Activated B cell treated with CpG ODN at 0.5 μM for 24 hours (primary cell): Measurements from ENCODE around the gene SLC24A1. TPM values are rescaled to one million over a fixed set of nuclear protein-coding genes. Genes with fewer than 3 reads are reported as not detected.
"Not testable (repeated sequence)": the region's sequence is repeated elsewhere in the genome, so short reads cannot be mapped to it uniquely, and the experiment has no call there.

Source experiments
- ATAC-seq: fragments of 200-7000 bp; cut with Tn5 transposase; one replicate; pipeline ENCODE4 v1.10.0; 2021; ENCODE audit warnings: low read depth, mild to moderate bottlenecking, moderate library complexity
- CTCF ChIA-PET: fragments of 350-600 bp; sonication (Branson Sonifier 250); formaldehyde crosslinking; loops from one replicate; lab custom pipeline; 2021; ENCODE audit warnings: antibody characterized with exemption; lab: Charles Lee
- POLR2A ChIA-PET: fragments of 350-600 bp; sonication (Branson Sonifier 250); formaldehyde crosslinking; loops from one replicate; lab custom pipeline; 2021; ENCODE audit warnings: antibody characterized with exemption; lab: Charles Lee
- DNase-seq: peaks from one replicate; pipeline ENCODE4 v3.0.0; 2022
- H3K27ac Mint-ChIP-seq: one replicate; pipeline ENCODE4 v1.8.0; 2020; ENCODE audit warnings: mixed read lengths
- H3K27me3 Mint-ChIP-seq: one replicate; pipeline ENCODE4 v1.8.0; 2021; ENCODE audit warnings: mixed read lengths
- H3K36me3 Mint-ChIP-seq: one replicate; pipeline ENCODE4 v1.8.0; 2021; ENCODE audit warnings: low read depth, mixed read lengths
- H3K4me1 Mint-ChIP-seq: one replicate; pipeline ENCODE4 v1.8.0; 2021; ENCODE audit warnings: mixed read lengths
- H3K4me3 Mint-ChIP-seq: one replicate; pipeline ENCODE4 v1.8.0; 2020; ENCODE audit warnings: mild to moderate bottlenecking, mixed read lengths
- H3K9me3 Mint-ChIP-seq: one replicate; pipeline ENCODE4 v1.8.0; 2020; ENCODE audit warnings: mixed read lengths
- intact Hi-C: fragments of 100-400 bp; cut with micrococcal nuclease; formaldehyde crosslinking; loops from one replicate; pipeline ENCODE4 v1.15.1; 2024
- total RNA-seq: library from RNA; stranded (reverse); gene quantifications from 2 replicates; pipeline ENCODE4 v1.2.3, GENCODE V29; 2022
- TF ChIP-seq, protein P1 (sequence below): fragments of 200-600 bp; IDR thresholded peaks from one replicate; pipeline ENCODE4 v1.8.0; 2022; ENCODE audit warnings: antibody characterized with exemption, mild to moderate bottlenecking

The SLC24A1 gene
- total RNA-seq, 1 donor from 2014 or later = 4.6 TPM

DNA sequence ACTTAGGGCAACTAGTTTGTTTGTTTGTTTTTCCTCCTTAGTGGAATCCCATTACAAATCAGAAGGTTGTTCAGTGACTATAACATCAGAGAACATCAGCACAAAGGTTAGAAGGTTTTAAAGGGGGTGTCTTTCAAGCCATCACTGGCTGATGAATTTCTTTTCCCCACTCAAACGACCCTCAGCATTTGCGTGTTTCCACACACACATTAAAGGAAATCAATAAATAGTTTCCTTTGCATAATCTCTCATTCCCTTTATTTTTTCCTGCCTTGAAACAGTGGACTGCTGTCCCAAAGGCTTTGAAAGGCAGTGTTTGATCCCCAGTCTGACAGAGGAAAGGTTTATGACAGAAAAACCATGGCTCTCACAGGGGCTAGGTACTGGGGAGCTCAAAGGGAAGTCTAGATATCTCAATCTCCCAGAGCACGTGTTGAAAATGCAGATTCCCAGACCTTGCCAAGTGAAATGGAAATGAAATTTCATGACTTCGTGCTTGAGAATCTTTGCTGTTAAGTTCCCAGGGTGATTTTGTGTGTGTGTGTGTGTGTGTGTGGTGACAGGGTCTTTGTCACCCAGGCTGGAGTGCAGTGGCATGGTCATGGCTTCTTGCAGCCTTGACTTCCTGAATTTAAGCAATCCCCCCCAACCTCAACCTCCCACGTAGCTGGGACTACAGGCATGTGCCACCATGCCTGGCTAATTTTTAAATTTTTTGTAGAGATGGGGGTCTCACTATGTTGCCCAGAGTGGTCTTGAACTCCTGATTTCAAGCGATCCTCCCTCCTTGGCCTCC is 8.6 kb upstream of the SLC24A1 start:
- H3K4me3 Mint-ChIP-seq = no peak overlapping the region
- peaks cover 4% of the 10 kb centered on the region for H3K36me3 Mint-ChIP-seq
- H3K27me3 Mint-ChIP-seq = no peaks in the 10 kb centered on the region
- H3K4me1 Mint-ChIP-seq = peaks cover 35% of the 10 kb centered on the region
- ATAC-seq (no peak), DNase-seq (no peak)
- TF ChIP-seq, protein P1, sequence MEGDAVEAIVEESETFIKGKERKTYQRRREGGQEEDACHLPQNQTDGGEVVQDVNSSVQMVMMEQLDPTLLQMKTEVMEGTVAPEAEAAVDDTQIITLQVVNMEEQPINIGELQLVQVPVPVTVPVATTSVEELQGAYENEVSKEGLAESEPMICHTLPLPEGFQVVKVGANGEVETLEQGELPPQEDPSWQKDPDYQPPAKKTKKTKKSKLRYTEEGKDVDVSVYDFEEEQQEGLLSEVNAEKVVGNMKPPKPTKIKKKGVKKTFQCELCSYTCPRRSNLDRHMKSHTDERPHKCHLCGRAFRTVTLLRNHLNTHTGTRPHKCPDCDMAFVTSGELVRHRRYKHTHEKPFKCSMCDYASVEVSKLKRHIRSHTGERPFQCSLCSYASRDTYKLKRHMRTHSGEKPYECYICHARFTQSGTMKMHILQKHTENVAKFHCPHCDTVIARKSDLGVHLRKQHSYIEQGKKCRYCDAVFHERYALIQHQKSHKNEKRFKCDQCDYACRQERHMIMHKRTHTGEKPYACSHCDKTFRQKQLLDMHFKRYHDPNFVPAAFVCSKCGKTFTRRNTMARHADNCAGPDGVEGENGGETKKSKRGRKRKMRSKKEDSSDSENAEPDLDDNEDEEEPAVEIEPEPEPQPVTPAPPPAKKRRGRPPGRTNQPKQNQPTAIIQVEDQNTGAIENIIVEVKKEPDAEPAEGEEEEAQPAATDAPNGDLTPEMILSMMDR = no peak
- ChIA-PET POLR2A (no interaction called here), CTCF (interaction anchor here (0.5 kb wide), 1 partner anchor 247 kb away, joined by 6 read pairs; no protein-coding TSS in a partner anchor)
- intact Hi-C loops = loop anchor here (5.0 kb wide), 2 partner anchors 81 to 884 kb away; partner anchors contain the start of genes HACD3 and SNAPC5
- H3K27ac Mint-ChIP-seq = no peak overlapping the region
- H3K9me3 Mint-ChIP-seq = no peaks in the 10 kb centered on the region

DNA sequence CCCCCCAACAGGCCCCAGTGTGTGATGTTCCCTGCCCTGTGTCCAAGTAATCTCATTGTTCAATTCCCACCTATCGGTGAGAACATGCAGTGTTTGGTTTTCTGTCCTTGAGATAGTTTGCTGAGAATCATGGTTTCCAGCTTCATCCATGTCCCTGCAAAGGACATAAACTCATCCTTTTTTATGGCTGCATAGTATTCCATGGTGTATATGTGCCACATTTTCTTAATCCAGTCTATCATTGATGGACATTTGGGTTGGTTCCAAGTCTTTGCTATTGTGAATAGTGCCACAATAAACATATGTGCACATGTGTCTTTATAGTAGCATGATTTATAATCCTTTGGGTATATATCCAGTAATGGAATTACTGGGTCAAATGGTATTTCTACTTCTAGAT is 5.9 kb upstream of the SLC24A1 start:
- H3K4me3 Mint-ChIP-seq, ATAC-seq, H3K36me3 Mint-ChIP-seq, H3K9me3 Mint-ChIP-seq, intact Hi-C loops, H3K27ac Mint-ChIP-seq, DNase-seq, CTCF ChIA-PET, H3K27me3 Mint-ChIP-seq, POLR2A ChIA-PET: not testable (repeated sequence)
- H3K4me1 Mint-ChIP-seq = peaks cover 19% of the 10 kb centered on the region

DNA sequence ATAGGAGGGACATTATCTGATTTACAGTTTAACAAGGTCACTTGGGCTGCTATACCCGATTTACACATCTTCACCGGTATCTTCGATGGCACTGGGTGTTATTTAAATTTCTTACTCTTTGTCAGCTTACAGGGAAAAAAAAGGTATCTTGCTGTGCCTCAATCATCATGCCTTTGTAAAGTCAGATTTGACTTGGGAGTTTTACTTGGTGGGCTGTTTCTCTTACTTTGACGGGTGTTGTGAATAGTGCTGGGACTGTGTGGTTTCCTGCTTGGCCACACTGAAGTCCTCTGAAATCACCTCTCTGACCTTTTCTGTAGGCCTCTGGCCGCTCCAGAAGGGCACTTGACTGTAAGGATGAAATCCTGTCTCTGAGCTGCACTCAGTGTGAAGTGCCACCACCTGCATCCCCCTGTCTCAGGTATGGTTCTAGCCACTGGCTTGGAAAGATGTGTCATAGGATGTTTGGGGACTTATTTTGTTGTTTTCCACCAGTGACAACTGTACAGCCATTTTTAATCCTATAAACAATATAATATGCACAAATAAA is 3.1 kb upstream of the SLC24A1 start:
- H3K4me1 Mint-ChIP-seq = no peaks in the 10 kb centered on the region
- peaks cover 5% of the 10 kb centered on the region for H3K36me3 Mint-ChIP-seq
- H3K27me3 Mint-ChIP-seq = no peaks in the 10 kb centered on the region
- no peak for DNase-seq
- H3K27ac Mint-ChIP-seq = no peak overlapping the region
- no peak for ATAC-seq
- intact Hi-C loops = no loop called here
- no peak overlapping the region for H3K4me3 Mint-ChIP-seq
- TF ChIP-seq, protein P1 = no peak
- POLR2A ChIA-PET = no interaction called here
- CTCF ChIA-PET = interaction anchor here (1.1 kb wide), 1 partner anchor 18 kb away, joined by 3 read pairs; no protein-coding TSS in a partner anchor
- no peaks in the 10 kb centered on the region for H3K9me3 Mint-ChIP-seq

DNA sequence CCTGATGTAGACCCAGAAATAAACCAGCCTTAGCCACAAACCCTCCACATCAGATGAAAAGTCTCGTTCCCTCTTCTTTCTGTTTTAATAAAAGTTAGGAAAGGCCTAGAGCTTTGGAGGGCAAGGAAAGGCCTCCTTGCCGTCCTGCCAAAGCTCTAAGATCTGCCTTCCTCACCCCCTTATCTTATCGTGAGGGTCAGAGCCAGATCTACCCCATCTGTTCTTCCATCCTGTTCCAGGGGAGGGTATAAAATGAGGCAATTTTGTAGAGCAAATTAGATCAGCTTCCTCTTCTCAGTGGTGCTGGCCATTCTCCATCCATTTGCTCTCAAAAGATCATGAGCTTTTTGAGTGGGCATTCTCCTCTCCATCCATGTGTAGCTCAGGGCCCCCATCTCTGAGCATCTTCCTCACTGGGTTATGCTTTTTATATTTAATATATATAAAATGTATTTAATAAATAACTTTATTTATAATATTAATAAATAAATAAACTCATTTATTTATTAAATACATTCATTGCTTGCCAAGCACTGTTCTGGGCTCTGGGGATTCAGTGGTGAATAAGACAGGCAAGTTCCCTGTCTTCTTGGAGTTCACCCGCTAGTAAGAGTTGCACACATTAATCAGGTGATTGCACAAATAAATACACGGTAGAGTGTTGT is 2.0 kb upstream of the SLC24A1 start:
- H3K9me3 Mint-ChIP-seq = no peaks in the 10 kb centered on the region
- no peak overlapping the region for H3K27ac Mint-ChIP-seq
- intact Hi-C loops = no loop called here
- H3K4me1 Mint-ChIP-seq = no peaks in the 10 kb centered on the region
- no peak for ATAC-seq
- POLR2A ChIA-PET = no interaction called here
- H3K4me3 Mint-ChIP-seq = no peak overlapping the region
- TF ChIP-seq, protein P1 = no peak
- CTCF ChIA-PET = no interaction called here
- no peaks in the 10 kb centered on the region for H3K27me3 Mint-ChIP-seq
- peaks cover 11% of the 10 kb centered on the region for H3K36me3 Mint-ChIP-seq
- DNase-seq = no peak

DNA sequence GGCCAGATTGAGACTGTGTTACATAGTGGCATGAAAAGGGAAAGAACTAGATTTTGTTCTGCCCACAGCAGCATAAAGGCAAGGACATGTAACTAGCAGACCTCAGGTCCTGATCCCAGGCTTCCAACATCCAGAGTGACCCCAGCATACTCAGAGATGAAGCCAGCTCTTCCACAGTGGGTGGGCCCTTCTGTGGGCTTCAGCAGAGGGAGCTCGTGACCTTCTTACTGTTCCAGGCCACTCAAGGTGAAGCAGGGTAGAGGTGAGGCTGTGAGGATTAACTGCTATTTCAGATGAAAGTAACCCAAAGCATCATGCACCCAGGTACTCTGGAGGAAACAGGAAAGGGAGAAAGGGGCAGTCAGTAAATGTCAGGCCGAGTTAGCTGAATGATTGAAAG is 905 bp upstream of the SLC24A1 start:
- intact Hi-C loops = no loop called here
- H3K4me3 Mint-ChIP-seq = no peak overlapping the region
- TF ChIP-seq, protein P1 = no peak
- H3K27ac Mint-ChIP-seq = no peak overlapping the region
- POLR2A ChIA-PET = no interaction called here
- H3K9me3 Mint-ChIP-seq = no peaks in the 10 kb centered on the region
- peaks cover 20% of the 10 kb centered on the region for H3K36me3 Mint-ChIP-seq
- no peaks in the 10 kb centered on the region for H3K27me3 Mint-ChIP-seq
- H3K4me1 Mint-ChIP-seq = no peaks in the 10 kb centered on the region
- ATAC-seq (no peak), DNase-seq (no peak)
- CTCF ChIA-PET = interaction anchor here (1.7 kb wide), 1 partner anchor 17 kb away, joined by 7 read pairs; no protein-coding TSS in a partner anchor
